HCT116 (cell line): ENCODE measurements around the gene TMPRSS3. TPM values are rescaled to one million over a fixed set of nuclear protein-coding genes. Genes with fewer than 3 reads are reported as not detected.

Source experiments
- ATAC-seq: fragments of 200-7000 bp; cut with Tn5 transposase; 2 replicates; pipeline ENCODE4 v1.9.1; 2020; ENCODE audit warnings: mild to moderate bottlenecking, moderate library complexity
- BruUV-seq: library from RNA; stranded (reverse); fragments of 400-500 nt; replicated peaks from 2 replicates; lab custom pipeline; 2021; lab: Mats Ljungman, UMichigan
- CTCF ChIA-PET: fragments of 300-600 bp; sonication (Branson Sonifier 250); formaldehyde crosslinking; loops from one replicate; lab custom pipeline; 2021; ENCODE audit warnings: antibody characterized with exemption; lab: Charles Lee
- POLR2A ChIA-PET: fragments of 300-600, 350-600 bp; sonication (Branson Sonifier 250); formaldehyde crosslinking; loops from one replicate; lab custom pipeline; 2021; ENCODE audit warnings: antibody characterized with exemption; lab: Charles Lee
- RAD21 ChIA-PET, 2 experiments: fragments of 300-600 bp; sonication (Branson Sonifier 250); formaldehyde crosslinking; loops; one replicate each; lab custom pipeline; 2023; ENCODE audit warnings: low total read pairs in 2 of 2; ENCODE audit not compliant: uncharacterized antibody in 2 of 2, unreplicated experiment in 2 of 2, low non-redundant PET in 1 of 2; lab: Charles Lee
- DNase-seq: peaks from one replicate; pipeline ENCODE4 v3.0.0-alpha.2; 2010; ENCODE audit warnings: low read depth, low spot score
- H2AFZ ChIP-seq: fragments of 200-600 bp; shearing (Covaris generic), sonication (generic); 2 replicates; pipeline ENCODE4 v1.6.1; 2017; ENCODE audit warnings: low read depth, mixed run types, mixed read lengths, antibody characterized with exemption, low read length; ENCODE audit not compliant: poor library complexity, severe bottlenecking
- H3K27ac ChIP-seq: 2 replicates; pipeline ENCODE4 v1.5.1; 2012; ENCODE audit warnings: low read depth, low read length
- H3K27me3 ChIP-seq: fragments of 200-600 bp; sonication (generic); 2 replicates; pipeline ENCODE4 v1.6.1; 2016; ENCODE audit warnings: mixed run types, low read length, mixed read lengths; ENCODE audit not compliant: insufficient read depth
- H3K36me3 ChIP-seq, 2 experiments: fragments of 200-500 bp in 1 of 2; fragments of 200-600 bp in 1 of 2; sonication (Bioruptor generic) in 1 of 2; sonication (generic) in 1 of 2; 2 replicates each; pipeline versions ENCODE4 v1.5.1 to v1.6.1; 2014 to 2016; ENCODE audit warnings: low read length in 2 of 2, inconsistent platforms in 1 of 2, mixed read lengths in 1 of 2, mixed run types in 1 of 2; ENCODE audit not compliant: insufficient read depth in 2 of 2, control insufficient read depth in 1 of 2
- H3K4me1 ChIP-seq, 2 experiments: fragments of 200-600 bp in 1 of 2; sonication (generic) in 1 of 2; 2 replicates each; pipeline versions ENCODE4 v1.5.1 to v1.6.1; 2012 to 2017; ENCODE audit warnings: low read length in 2 of 2, inconsistent platforms in 1 of 2, mild to moderate bottlenecking in 1 of 2, mixed read lengths in 1 of 2, mixed run types in 1 of 2, moderate library complexity in 1 of 2; ENCODE audit not compliant: insufficient read depth in 2 of 2, control insufficient read depth in 1 of 2
- H3K4me2 ChIP-seq: fragments of 200-600 bp; sonication (generic); 2 replicates; pipeline ENCODE4 v1.6.1; 2017; ENCODE audit warnings: mixed run types, low read length, mixed read lengths
- H3K4me3 ChIP-seq, 2 experiments: fragments of 200-600 bp in 1 of 2; sonication (generic) in 1 of 2; replicated peaks in 1 of 2; 2 replicates each; pipeline ENCODE4 v1.5.1; 2011 to 2016; ENCODE audit warnings: low read length in 2 of 2, control low read depth in 1 of 2, low read depth in 1 of 2, mild to moderate bottlenecking in 1 of 2, mixed read lengths in 1 of 2, mixed run types in 1 of 2
- H3K79me2 ChIP-seq: fragments of 200-600 bp; sonication (generic); 2 replicates; pipeline ENCODE4 v1.6.1; 2017; ENCODE audit warnings: mild to moderate bottlenecking, mixed run types, low read length, moderate library complexity, mixed read lengths; ENCODE audit not compliant: insufficient read depth
- H3K9ac ChIP-seq: fragments of 200-600 bp; sonication (generic); 2 replicates; pipeline ENCODE4 v1.6.1; 2016; ENCODE audit warnings: low read length, mixed read lengths
- H3K9me2 ChIP-seq: fragments of 200-600 bp; sonication (generic), shearing (Covaris generic); 2 replicates; pipeline ENCODE4 v1.6.1; 2017; ENCODE audit warnings: mixed run types, mild to moderate bottlenecking, moderate library complexity; ENCODE audit not compliant: insufficient read depth
- H3K9me3 ChIP-seq, 2 experiments: fragments of 200-500 bp in 1 of 2; fragments of 200-600 bp in 1 of 2; sonication (Bioruptor generic) in 1 of 2; sonication (generic) in 1 of 2; 2 replicates each; pipeline ENCODE4 v1.6.1; 2014 to 2017; ENCODE audit warnings: low read length in 2 of 2, mixed read lengths in 2 of 2, inconsistent platforms in 1 of 2, low read depth in 1 of 2, mild to moderate bottlenecking in 1 of 2, mixed run types in 1 of 2, moderate library complexity in 1 of 2; ENCODE audit not compliant: control insufficient read depth in 1 of 2, insufficient read depth in 1 of 2
- H4K20me1 ChIP-seq: fragments of 200-600 bp; sonication (generic), shearing (Covaris generic); 2 replicates; pipeline ENCODE4 v1.6.1; 2017; ENCODE audit warnings: mixed run types, mild to moderate bottlenecking, moderate library complexity; ENCODE audit not compliant: insufficient read depth
- CBX3 ChIP-seq: IDR thresholded peaks from 2 replicates; pipeline ENCODE4 v1.6.1; 2012; ENCODE audit warnings: low read depth
- CEBPB ChIP-seq: IDR thresholded peaks from 2 replicates; pipeline ENCODE4 v1.6.1; 2012; ENCODE audit warnings: low read depth
- EGR1 ChIP-seq: IDR thresholded peaks from 2 replicates; pipeline ENCODE4 v1.6.1; 2012; ENCODE audit warnings: low read depth
- ELF1 ChIP-seq: IDR thresholded peaks from 2 replicates; pipeline ENCODE4 v1.6.1; 2012; ENCODE audit warnings: low read depth, borderline replicate concordance
- EZH2 ChIP-seq: fragments of 200-600 bp; sonication (generic); IDR thresholded peaks from 2 replicates; pipeline ENCODE4 v1.6.1; 2017; ENCODE audit warnings: antibody characterized with exemption, mixed run types
- EZH2phosphoT487 ChIP-seq: fragments of 200-600 bp; IDR thresholded peaks from 2 replicates; pipeline ENCODE4 v1.6.1; 2018; ENCODE audit warnings: antibody characterized with exemption, borderline replicate concordance
- JUND ChIP-seq: IDR thresholded peaks from 2 replicates; pipeline ENCODE4 v1.6.1; 2012
- POLR2A ChIP-seq: IDR thresholded peaks from 2 replicates; pipeline ENCODE4 v1.7.0; 2011; ENCODE audit warnings: borderline replicate concordance; ENCODE audit not compliant: insufficient read depth, insufficient read length; ENCODE audit errors: extremely low read depth
- POLR2AphosphoS5 ChIP-seq: IDR thresholded peaks from 2 replicates; pipeline ENCODE4 v1.6.1; 2011; ENCODE audit warnings: mild to moderate bottlenecking, low read depth, low read length, moderate library complexity
- SIN3A ChIP-seq: IDR thresholded peaks from 2 replicates; pipeline ENCODE4 v1.6.1; 2012; ENCODE audit warnings: low read depth
- SP1 ChIP-seq: IDR thresholded peaks from 2 replicates; pipeline ENCODE4 v1.6.1; 2012; ENCODE audit warnings: low read depth
- ZFX ChIP-seq: fragments of 450-650 bp; IDR thresholded peaks from 2 replicates; pipeline ENCODE4 v1.6.1; 2017
- ZNF274 ChIP-seq: fragments of 200-500 bp; sonication (Bioruptor generic); IDR thresholded peaks from 2 replicates; pipeline ENCODE4 v1.6.1; 2014; ENCODE audit warnings: mild to moderate bottlenecking, low read depth, low read length, inconsistent platforms
- intact Hi-C: fragments of 100-400 bp; cut with micrococcal nuclease; formaldehyde crosslinking; loops from 2 replicates; pipeline ENCODE4 v1.10.0; 2022
- total RNA-seq: library from RNA; stranded (reverse); gene quantifications from one replicate; pipeline ENCODE4 v1.2.1, GENCODE V29; 2021; ENCODE audit not compliant: unreplicated experiment
- TF ChIP-seq, protein P1 (sequence below), 3 experiments: fragments of 200-600 bp in 1 of 3; sonication (generic) in 1 of 3; IDR thresholded peaks in 2 of 3; conservative IDR thresholded peaks in 1 of 3; 2 replicates each; pipeline ENCODE4 v1.5.1; 2012 to 2017; ENCODE audit warnings: low read depth in 2 of 3, low read length in 2 of 3, antibody characterized with exemption in 1 of 3, borderline replicate concordance in 1 of 3, control low read depth in 1 of 3, mild to moderate bottlenecking in 1 of 3, mixed read lengths in 1 of 3, mixed run types in 1 of 3, moderate library complexity in 1 of 3; ENCODE audit not compliant: insufficient read depth in 1 of 3
- TF ChIP-seq, protein P2 (sequence below): IDR thresholded peaks from 2 replicates; pipeline ENCODE4 v1.6.1; 2011; ENCODE audit warnings: mild to moderate bottlenecking, low read length, moderate library complexity; ENCODE audit not compliant: insufficient replicate concordance; ENCODE audit errors: extremely low read depth

TMPRSS3 gene
- total RNA-seq, 1 experiment from 2014 or later, result not detected

DNA sequence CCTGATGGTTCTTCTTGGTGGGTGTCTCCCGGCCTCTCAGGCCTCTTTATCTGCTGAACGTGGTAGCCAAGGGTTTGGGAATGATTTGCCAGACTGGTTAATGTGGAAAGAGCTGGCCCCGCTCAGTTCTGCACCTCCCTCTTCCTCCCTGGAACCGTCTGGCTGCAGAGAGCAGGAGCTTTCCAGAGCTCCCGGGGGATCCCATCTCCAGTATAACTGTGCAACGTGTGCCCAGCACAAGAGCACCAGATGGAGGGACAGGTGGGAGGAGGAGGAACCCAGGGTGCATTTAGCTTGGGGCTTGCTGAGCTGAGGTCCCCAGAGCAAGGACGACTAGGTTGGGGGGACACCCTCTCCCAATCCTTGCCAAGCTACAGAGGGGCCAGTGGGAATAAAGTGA lies 34.6 kb downstream of the TMPRSS3 start:
- no peak for ATAC-seq
- H3K4me1 ChIP-seq, result no peaks in the 10 kb centered on the region

More for the DNA sequence above, 34.6 kb downstream of the TMPRSS3 start:
- RAD21 ChIA-PET, result no interaction called here
- intact Hi-C loops, result no loop called here
- Histone ChIP-seq H3K27ac (no peak overlapping the region), H3K4me3 (no peak overlapping the region), H3K4me2 (no peak overlapping the region), H3K9ac (no peak overlapping the region), H3K79me2 (no peaks in the 10 kb centered on the region), H3K27me3 (no peaks in the 10 kb centered on the region), H4K20me1 (no peaks in the 10 kb centered on the region), H3K36me3 (no peaks in the 10 kb centered on the region), H3K9me2 (no peaks in the 10 kb centered on the region), H3K9me3 (no peaks in the 10 kb centered on the region), H2AFZ (no peak overlapping the region)
- BruUV-seq, result no TSS peak
- CTCF ChIA-PET, result interaction anchor here (0.5 to 1.6 kb wide), 8 partner anchors 8 to 561 kb away, joined by 3 to 7 read pairs (median 4); no protein-coding TSS in a partner anchor
- TF ChIP-seq CEBPB (no peak), JUND (no peak), SIN3A (no peak), EZH2phosphoT487 (no peak), POLR2A (no peak), SP1 (no peak), EZH2 (no peak), POLR2AphosphoS5 (no peak), ZNF274 (no peak), CBX3 (no peak), ELF1 (no peak), ZFX (no peak), EGR1 (no peak)
- TF ChIP-seq, protein P1, sequence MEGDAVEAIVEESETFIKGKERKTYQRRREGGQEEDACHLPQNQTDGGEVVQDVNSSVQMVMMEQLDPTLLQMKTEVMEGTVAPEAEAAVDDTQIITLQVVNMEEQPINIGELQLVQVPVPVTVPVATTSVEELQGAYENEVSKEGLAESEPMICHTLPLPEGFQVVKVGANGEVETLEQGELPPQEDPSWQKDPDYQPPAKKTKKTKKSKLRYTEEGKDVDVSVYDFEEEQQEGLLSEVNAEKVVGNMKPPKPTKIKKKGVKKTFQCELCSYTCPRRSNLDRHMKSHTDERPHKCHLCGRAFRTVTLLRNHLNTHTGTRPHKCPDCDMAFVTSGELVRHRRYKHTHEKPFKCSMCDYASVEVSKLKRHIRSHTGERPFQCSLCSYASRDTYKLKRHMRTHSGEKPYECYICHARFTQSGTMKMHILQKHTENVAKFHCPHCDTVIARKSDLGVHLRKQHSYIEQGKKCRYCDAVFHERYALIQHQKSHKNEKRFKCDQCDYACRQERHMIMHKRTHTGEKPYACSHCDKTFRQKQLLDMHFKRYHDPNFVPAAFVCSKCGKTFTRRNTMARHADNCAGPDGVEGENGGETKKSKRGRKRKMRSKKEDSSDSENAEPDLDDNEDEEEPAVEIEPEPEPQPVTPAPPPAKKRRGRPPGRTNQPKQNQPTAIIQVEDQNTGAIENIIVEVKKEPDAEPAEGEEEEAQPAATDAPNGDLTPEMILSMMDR (IDR thresholded peaks at IDR 0.05 in 2 of 3, conservative IDR thresholded peaks at IDR 0.05 in 1 of 3; ENCODE audit: borderline replicate concordance in 1 of 3, insufficient read depth in 1 of 3, low read depth in 2 of 3, low read length in 2 of 3), result no peak
- TF ChIP-seq, protein P2, sequence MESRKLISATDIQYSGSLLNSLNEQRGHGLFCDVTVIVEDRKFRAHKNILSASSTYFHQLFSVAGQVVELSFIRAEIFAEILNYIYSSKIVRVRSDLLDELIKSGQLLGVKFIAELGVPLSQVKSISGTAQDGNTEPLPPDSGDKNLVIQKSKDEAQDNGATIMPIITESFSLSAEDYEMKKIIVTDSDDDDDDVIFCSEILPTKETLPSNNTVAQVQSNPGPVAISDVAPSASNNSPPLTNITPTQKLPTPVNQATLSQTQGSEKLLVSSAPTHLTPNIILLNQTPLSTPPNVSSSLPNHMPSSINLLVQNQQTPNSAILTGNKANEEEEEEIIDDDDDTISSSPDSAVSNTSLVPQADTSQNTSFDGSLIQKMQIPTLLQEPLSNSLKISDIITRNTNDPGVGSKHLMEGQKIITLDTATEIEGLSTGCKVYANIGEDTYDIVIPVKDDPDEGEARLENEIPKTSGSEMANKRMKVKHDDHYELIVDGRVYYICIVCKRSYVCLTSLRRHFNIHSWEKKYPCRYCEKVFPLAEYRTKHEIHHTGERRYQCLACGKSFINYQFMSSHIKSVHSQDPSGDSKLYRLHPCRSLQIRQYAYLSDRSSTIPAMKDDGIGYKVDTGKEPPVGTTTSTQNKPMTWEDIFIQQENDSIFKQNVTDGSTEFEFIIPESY, result no peak
- no peak for DNase-seq
- POLR2A ChIA-PET, result no interaction called here
